GM23338 (cell line): ENCODE data around the gene SIK2. TPM values are rescaled to one million over a fixed set of nuclear protein-coding genes. Genes with fewer than 3 reads are reported as not detected.

Experiments
- ATAC-seq: fragments of 200-7000 bp; cut with Tn5 transposase; 3 replicates; pipeline ENCODE4 v1.9.1; 2020
- DNase-seq: peaks from one replicate; pipeline ENCODE4 v3.0.0-alpha.2; 2015; ENCODE audit warnings: low spot score
- H2AFZ ChIP-seq: fragments of 200-600 bp; sonication (generic); 2 replicates; pipeline ENCODE4 v1.8.0; 2016; ENCODE audit warnings: antibody characterized with exemption, mild to moderate bottlenecking, moderate library complexity
- H3F3A ChIP-seq: fragments of 200-600 bp; sonication (generic); replicated peaks from 2 replicates; pipeline ENCODE4 v1.8.0; 2017; ENCODE audit warnings: antibody characterized with exemption, mixed run types, low read depth
- H3K27ac ChIP-seq: fragments of 200-600 bp; sonication (generic); 2 replicates; pipeline ENCODE4 v1.6.1; 2016; ENCODE audit warnings: low read depth
- H3K27me3 ChIP-seq: fragments of 200-600 bp; sonication (generic); 2 replicates; pipeline ENCODE4 v1.8.0; 2016; ENCODE audit warnings: mild to moderate bottlenecking, mixed run types, moderate library complexity; ENCODE audit not compliant: insufficient read depth
- H3K36me3 ChIP-seq: fragments of 200-600 bp; sonication (generic); 2 replicates; pipeline ENCODE4 v1.8.0; 2016; ENCODE audit warnings: mild to moderate bottlenecking; ENCODE audit not compliant: insufficient read depth
- H3K4me1 ChIP-seq: fragments of 200-600 bp; sonication (generic); 2 replicates; pipeline ENCODE4 v1.8.0; 2016; ENCODE audit warnings: mild to moderate bottlenecking, moderate library complexity; ENCODE audit not compliant: insufficient read depth
- H3K4me2 ChIP-seq: fragments of 200-600 bp; sonication (generic); 2 replicates; pipeline ENCODE4 v1.7.1; 2017; ENCODE audit warnings: mixed run types
- H3K4me3 ChIP-seq: fragments of 200-600 bp; sonication (generic); 2 replicates; pipeline ENCODE4 v1.6.1; 2016; ENCODE audit warnings: mixed run types
- H3K79me2 ChIP-seq: fragments of 200-600 bp; sonication (generic); replicated peaks from 2 replicates; pipeline ENCODE4 v1.8.0; 2017; ENCODE audit warnings: mild to moderate bottlenecking; ENCODE audit not compliant: insufficient read depth
- H3K9me2 ChIP-seq: fragments of 200-600 bp; sonication (generic); 2 replicates; pipeline ENCODE4 v1.8.0; 2017; ENCODE audit not compliant: insufficient read depth
- H4K20me1 ChIP-seq: fragments of 200-600 bp; sonication (generic); replicated peaks from 2 replicates; pipeline ENCODE4 v1.8.0; 2017; ENCODE audit warnings: mild to moderate bottlenecking; ENCODE audit not compliant: insufficient read depth
- H3K27ac Mint-ChIP-seq: 2 replicates; pipeline ENCODE4 v1.8.0; 2020; ENCODE audit warnings: inconsistent platforms, mild to moderate bottlenecking, moderate library complexity, mixed read lengths
- H3K27me3 Mint-ChIP-seq: 3 replicates; pipeline ENCODE4 v1.8.0; 2022; ENCODE audit warnings: low read depth, mild to moderate bottlenecking, moderate library complexity, mixed read lengths, inconsistent platforms; ENCODE audit not compliant: insufficient read depth, poor library complexity
- H3K36me3 Mint-ChIP-seq: 3 replicates; pipeline ENCODE4 v1.8.0; 2021; ENCODE audit warnings: low read depth, mild to moderate bottlenecking, inconsistent platforms, moderate library complexity, mixed read lengths
- H3K4me1 Mint-ChIP-seq: 3 replicates; pipeline ENCODE4 v1.8.0; 2020; ENCODE audit warnings: mild to moderate bottlenecking, inconsistent platforms, mixed read lengths
- H3K4me3 Mint-ChIP-seq: 3 replicates; pipeline ENCODE4 v1.8.0; 2021; ENCODE audit warnings: moderate library complexity, mild to moderate bottlenecking, inconsistent platforms, mixed read lengths
- H3K9me3 Mint-ChIP-seq: 3 replicates; pipeline ENCODE4 v1.8.0; 2020; ENCODE audit warnings: moderate library complexity, mild to moderate bottlenecking, inconsistent platforms, mixed read lengths
- CREB1 ChIP-seq: fragments of 250-450 bp; sonication (Bioruptor Pico); IDR thresholded peaks from 2 replicates; pipeline ENCODE4 v1.5.0; 2020; ENCODE audit warnings: low read depth, mild to moderate bottlenecking, moderate library complexity
- EZH2 ChIP-seq: fragments of 200-600 bp; sonication (generic); IDR thresholded peaks from one replicate; pipeline ENCODE4 v1.8.0; 2017; ENCODE audit warnings: antibody characterized with exemption, mild to moderate bottlenecking, low read depth; ENCODE audit not compliant: unreplicated experiment
- EZH2phosphoT487 ChIP-seq: fragments of 200-600 bp; sonication (generic); IDR thresholded peaks from one replicate; pipeline ENCODE4 v1.8.1; 2018; ENCODE audit warnings: antibody characterized with exemption; ENCODE audit not compliant: unreplicated experiment
- JUNB ChIP-seq: IDR thresholded peaks from one replicate; pipeline ENCODE4 v1.6.1; 2016; ENCODE audit warnings: antibody characterized with exemption; ENCODE audit not compliant: unreplicated experiment
- NANOG ChIP-seq: IDR thresholded peaks from 2 replicates; pipeline ENCODE4 v1.6.1; 2016; ENCODE audit warnings: antibody characterized with exemption, borderline replicate concordance
- POLR2AphosphoS5 ChIP-seq: IDR thresholded peaks from 2 replicates; pipeline ENCODE4 v1.6.1; 2016; ENCODE audit warnings: antibody characterized with exemption, low read depth
- ZNF114 ChIP-seq: fragments of 250-450 bp; sonication (Bioruptor Pico); IDR thresholded peaks from 2 replicates; pipeline ENCODE4 v1.5.0; 2020; ENCODE audit warnings: mild to moderate bottlenecking, moderate library complexity
- ZNF331 ChIP-seq: fragments of 250-450 bp; sonication (Bioruptor Pico); IDR thresholded peaks from 2 replicates; pipeline ENCODE4 v1.5.0; 2020; ENCODE audit warnings: low read depth, mild to moderate bottlenecking, moderate library complexity
- polyA plus RNA-seq: library from polyadenylated mRNA; unstranded; fragments of >200 nt; fragmentation: Nextera tagmentation; extraction: Ambion mirVana; gene quantifications from 2 replicates; pipeline ENCODE4 v1.2.1, GENCODE V29; 2016
- total RNA-seq: library from RNA; depleted of rRNA; stranded (reverse); fragments of >200 nt; shearing (Covaris generic); gene quantifications from 2 replicates; pipeline ENCODE4 v1.2.3, GENCODE V29; 2014
- TF ChIP-seq, protein P1 (sequence below): IDR thresholded peaks from 2 replicates; pipeline ENCODE4 v1.6.1; 2016; ENCODE audit warnings: antibody characterized with exemption
- TF ChIP-seq, protein P2 (sequence below): IDR thresholded peaks from one replicate; pipeline ENCODE4 v1.6.1; 2018; ENCODE audit warnings: antibody characterized with exemption; ENCODE audit not compliant: unreplicated experiment
- TF ChIP-seq, protein P3 (sequence below), 2 experiments: fragments of 200-600 bp in 1 of 2; sonication (generic) in 1 of 2; conservative IDR thresholded peaks; 2 replicates each; pipeline versions ENCODE4 v1.5.1 to v1.6.1; 2016 to 2017; ENCODE audit warnings: antibody characterized with exemption in 2 of 2, low read depth in 2 of 2, mild to moderate bottlenecking in 2 of 2, moderate library complexity in 1 of 2

SIK2 gene
- total and polyA plus RNA-seq, 2 experiments from 2014 or later = 2.3 to 6.7 TPM

DNA sequence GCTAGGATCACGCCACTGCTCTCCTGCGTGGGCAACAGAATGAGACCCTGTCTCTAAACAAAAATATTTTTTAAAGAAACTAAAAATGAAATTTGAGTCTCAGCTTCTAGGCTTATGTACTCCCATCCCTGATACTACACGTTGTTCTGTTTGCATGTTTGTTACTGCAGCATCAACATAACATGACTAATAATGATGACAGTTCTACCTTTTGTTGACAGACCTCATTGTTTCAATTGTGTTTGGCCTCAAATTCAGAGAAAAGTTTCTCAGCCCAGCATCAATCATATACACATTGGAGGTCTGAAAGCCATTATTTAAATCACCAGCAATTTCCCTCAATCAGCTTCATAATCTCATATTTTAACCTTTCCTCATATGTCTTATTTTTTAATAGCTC, 40.9 kb upstream of the SIK2 start:
- H3K4me3 Mint-ChIP-seq = no peak overlapping the region
- H3K4me1 Mint-ChIP-seq = peaks cover 32% of the 10 kb centered on the region
- H3K9me3 Mint-ChIP-seq = peaks cover 11% of the 10 kb centered on the region
- DNase-seq = no peak
- peaks cover 13% of the 10 kb centered on the region; the same call in 2 of the 3 replicates for H3K36me3 Mint-ChIP-seq
- Histone ChIP-seq H4K20me1 (no peaks in the 10 kb centered on the region), H3F3A (no peaks in the 10 kb centered on the region), H3K4me3 (no peak overlapping the region), H3K4me1 (peaks cover 45% of the 10 kb centered on the region), H2AFZ (no peak overlapping the region), H3K36me3 (peaks cover 2% of the 10 kb centered on the region; the same call in 1 of the 2 replicates), H3K79me2 (no peaks in the 10 kb centered on the region), H3K27ac (peak overlapping the region; percentile 51), H3K4me2 (0 out of 2 replicates have a peak overlapping the region, but pooled peaks have one; percentile 17), H3K9me2 (no peaks in the 10 kb centered on the region), H3K27me3 (no peaks in the 10 kb centered on the region)
- TF ChIP-seq NANOG (no peak), ZNF114 (CRISPR knock-in tag) (no peak)
- no peak overlapping the region for H3K27ac Mint-ChIP-seq
- H3K27me3 Mint-ChIP-seq = peaks cover 10% of the 10 kb centered on the region
- no peak for ATAC-seq

DNA sequence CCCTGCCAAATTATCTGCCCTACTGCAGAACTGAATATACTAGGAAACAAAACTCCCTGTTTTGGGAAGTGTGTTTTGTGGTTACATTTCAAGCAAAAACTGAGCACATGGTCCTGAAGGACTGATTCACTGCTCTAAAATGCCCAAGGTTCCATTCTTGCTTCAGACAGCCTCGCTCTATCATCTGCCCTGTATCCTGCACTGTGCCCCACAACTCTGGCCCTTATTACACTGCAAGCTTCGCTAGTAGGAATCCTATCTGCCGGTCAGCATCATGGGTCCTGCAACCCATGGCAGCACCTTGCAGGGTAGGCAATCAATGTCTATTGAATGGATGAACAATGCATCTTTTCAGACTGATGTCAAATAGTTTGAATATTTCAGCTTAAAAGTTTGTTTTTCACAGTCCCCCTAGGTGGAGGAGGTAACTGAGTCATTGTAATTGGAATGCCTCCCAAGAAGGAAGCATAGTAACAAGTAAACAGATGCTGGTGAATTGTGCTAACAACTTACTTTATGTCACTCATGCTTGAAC, 40.4 kb upstream of the SIK2 start:
- no peak overlapping the region for H3K4me3 Mint-ChIP-seq
- Histone ChIP-seq H2AFZ (no peak overlapping the region), H3K4me2 (0 out of 2 replicates have a peak overlapping the region, but pooled peaks have one; percentile 17), H3K4me3 (no peak overlapping the region), H3K27me3 (no peaks in the 10 kb centered on the region), H3K27ac (peak overlapping the region; percentile 51), H3F3A (no peaks in the 10 kb centered on the region), H3K36me3 (no peaks in the 10 kb centered on the region), H3K9me2 (no peaks in the 10 kb centered on the region), H3K4me1 (peaks cover 51% of the 10 kb centered on the region), H4K20me1 (no peaks in the 10 kb centered on the region), H3K79me2 (no peaks in the 10 kb centered on the region)
- H3K36me3 Mint-ChIP-seq = peaks cover 8% of the 10 kb centered on the region; the same call in 2 of the 3 replicates
- 0 out of 2 replicates have a peak overlapping the region, but pooled peaks have one; percentile 53 for H3K27ac Mint-ChIP-seq
- peaks cover 10% of the 10 kb centered on the region for H3K27me3 Mint-ChIP-seq
- DNase-seq (peak; percentile 67), ATAC-seq (peak; percentile 84)
- TF ChIP-seq EZH2phosphoT487 (no peak), ZNF331 (no peak), POLR2AphosphoS5 (no peak), ZNF114 (CRISPR knock-in tag) (no peak), EZH2 (no peak), NANOG (no peak), CREB1 (no peak), JUNB (no peak)
- TF ChIP-seq, protein P1, sequence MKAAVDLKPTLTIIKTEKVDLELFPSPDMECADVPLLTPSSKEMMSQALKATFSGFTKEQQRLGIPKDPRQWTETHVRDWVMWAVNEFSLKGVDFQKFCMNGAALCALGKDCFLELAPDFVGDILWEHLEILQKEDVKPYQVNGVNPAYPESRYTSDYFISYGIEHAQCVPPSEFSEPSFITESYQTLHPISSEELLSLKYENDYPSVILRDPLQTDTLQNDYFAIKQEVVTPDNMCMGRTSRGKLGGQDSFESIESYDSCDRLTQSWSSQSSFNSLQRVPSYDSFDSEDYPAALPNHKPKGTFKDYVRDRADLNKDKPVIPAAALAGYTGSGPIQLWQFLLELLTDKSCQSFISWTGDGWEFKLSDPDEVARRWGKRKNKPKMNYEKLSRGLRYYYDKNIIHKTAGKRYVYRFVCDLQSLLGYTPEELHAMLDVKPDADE = no peak
- TF ChIP-seq, protein P2, sequence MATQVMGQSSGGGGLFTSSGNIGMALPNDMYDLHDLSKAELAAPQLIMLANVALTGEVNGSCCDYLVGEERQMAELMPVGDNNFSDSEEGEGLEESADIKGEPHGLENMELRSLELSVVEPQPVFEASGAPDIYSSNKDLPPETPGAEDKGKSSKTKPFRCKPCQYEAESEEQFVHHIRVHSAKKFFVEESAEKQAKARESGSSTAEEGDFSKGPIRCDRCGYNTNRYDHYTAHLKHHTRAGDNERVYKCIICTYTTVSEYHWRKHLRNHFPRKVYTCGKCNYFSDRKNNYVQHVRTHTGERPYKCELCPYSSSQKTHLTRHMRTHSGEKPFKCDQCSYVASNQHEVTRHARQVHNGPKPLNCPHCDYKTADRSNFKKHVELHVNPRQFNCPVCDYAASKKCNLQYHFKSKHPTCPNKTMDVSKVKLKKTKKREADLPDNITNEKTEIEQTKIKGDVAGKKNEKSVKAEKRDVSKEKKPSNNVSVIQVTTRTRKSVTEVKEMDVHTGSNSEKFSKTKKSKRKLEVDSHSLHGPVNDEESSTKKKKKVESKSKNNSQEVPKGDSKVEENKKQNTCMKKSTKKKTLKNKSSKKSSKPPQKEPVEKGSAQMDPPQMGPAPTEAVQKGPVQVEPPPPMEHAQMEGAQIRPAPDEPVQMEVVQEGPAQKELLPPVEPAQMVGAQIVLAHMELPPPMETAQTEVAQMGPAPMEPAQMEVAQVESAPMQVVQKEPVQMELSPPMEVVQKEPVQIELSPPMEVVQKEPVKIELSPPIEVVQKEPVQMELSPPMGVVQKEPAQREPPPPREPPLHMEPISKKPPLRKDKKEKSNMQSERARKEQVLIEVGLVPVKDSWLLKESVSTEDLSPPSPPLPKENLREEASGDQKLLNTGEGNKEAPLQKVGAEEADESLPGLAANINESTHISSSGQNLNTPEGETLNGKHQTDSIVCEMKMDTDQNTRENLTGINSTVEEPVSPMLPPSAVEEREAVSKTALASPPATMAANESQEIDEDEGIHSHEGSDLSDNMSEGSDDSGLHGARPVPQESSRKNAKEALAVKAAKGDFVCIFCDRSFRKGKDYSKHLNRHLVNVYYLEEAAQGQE = no peak
- TF ChIP-seq, protein P3, sequence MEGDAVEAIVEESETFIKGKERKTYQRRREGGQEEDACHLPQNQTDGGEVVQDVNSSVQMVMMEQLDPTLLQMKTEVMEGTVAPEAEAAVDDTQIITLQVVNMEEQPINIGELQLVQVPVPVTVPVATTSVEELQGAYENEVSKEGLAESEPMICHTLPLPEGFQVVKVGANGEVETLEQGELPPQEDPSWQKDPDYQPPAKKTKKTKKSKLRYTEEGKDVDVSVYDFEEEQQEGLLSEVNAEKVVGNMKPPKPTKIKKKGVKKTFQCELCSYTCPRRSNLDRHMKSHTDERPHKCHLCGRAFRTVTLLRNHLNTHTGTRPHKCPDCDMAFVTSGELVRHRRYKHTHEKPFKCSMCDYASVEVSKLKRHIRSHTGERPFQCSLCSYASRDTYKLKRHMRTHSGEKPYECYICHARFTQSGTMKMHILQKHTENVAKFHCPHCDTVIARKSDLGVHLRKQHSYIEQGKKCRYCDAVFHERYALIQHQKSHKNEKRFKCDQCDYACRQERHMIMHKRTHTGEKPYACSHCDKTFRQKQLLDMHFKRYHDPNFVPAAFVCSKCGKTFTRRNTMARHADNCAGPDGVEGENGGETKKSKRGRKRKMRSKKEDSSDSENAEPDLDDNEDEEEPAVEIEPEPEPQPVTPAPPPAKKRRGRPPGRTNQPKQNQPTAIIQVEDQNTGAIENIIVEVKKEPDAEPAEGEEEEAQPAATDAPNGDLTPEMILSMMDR (conservative IDR thresholded peaks at IDR 0.05; ENCODE audit: low read depth in 2 of 2) = no peak
- H3K4me1 Mint-ChIP-seq = peaks cover 37% of the 10 kb centered on the region
- peaks cover 6% of the 10 kb centered on the region; the same call in 1 of the 3 replicates for H3K9me3 Mint-ChIP-seq
